Fibroblast of pulmonary artery (primary cell): ENCODE measurements around the gene GJB3.

Experiments used
- DNase-seq: peaks from one replicate; pipeline ENCODE4 v3.0.0-alpha.2; 2010; ENCODE audit warnings: low read depth
- H3K4me3 ChIP-seq: replicated peaks from 2 replicates; pipeline ENCODE4 v1.5.1; 2011; ENCODE audit warnings: low read depth, mild to moderate bottlenecking, control low read depth, low read length, moderate library complexity
- TF ChIP-seq, protein P1 (sequence below): IDR thresholded peaks from 2 replicates; pipeline ENCODE4 v1.5.1; 2011; ENCODE audit warnings: mild to moderate bottlenecking, control low read depth, low read length, inconsistent platforms; ENCODE audit errors: missing control alignments

Gene GJB3

DNA sequence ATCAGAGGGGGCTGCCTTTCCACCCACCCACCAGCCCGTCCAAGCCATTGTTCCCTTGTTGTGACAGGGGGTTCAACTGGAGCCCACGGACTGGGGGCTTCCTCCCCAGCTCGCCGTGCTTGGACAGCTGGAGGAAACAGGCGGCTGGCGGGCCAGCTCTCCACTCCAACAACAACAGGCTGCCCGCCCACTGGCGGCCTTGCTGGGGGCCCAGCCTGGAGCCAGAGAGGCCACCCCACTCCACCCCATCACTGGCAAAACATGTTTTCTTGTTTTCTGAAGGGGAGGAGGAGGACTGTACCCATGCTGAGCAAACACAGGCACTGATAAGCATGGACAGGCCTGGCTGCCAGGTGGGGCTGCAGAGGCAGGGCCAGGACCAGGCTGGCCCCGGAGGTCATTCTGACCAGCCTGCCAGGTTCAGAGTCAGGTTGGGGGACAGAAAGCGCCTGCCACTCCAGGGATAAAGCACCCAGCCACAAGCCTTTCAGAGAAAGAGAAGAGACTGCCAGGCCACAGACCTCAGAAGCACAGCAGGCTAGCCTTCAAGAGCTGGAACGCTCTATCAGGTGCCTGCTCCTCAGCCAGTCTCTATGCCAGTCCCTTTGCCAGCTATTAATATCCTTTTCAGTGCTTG is 44.6 kb downstream of the GJB3 start:
- H3K4me3 ChIP-seq: no peak overlapping the region
- TF ChIP-seq, protein P1, sequence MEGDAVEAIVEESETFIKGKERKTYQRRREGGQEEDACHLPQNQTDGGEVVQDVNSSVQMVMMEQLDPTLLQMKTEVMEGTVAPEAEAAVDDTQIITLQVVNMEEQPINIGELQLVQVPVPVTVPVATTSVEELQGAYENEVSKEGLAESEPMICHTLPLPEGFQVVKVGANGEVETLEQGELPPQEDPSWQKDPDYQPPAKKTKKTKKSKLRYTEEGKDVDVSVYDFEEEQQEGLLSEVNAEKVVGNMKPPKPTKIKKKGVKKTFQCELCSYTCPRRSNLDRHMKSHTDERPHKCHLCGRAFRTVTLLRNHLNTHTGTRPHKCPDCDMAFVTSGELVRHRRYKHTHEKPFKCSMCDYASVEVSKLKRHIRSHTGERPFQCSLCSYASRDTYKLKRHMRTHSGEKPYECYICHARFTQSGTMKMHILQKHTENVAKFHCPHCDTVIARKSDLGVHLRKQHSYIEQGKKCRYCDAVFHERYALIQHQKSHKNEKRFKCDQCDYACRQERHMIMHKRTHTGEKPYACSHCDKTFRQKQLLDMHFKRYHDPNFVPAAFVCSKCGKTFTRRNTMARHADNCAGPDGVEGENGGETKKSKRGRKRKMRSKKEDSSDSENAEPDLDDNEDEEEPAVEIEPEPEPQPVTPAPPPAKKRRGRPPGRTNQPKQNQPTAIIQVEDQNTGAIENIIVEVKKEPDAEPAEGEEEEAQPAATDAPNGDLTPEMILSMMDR: no peak
- DNase-seq: no peak

GRCh38 chr1:34827341-34827941 is 46.4 kb downstream of the GJB3 start:
- DNase-seq: no peak
- no peak overlapping the region for H3K4me3 ChIP-seq
- TF ChIP-seq, protein P1: no peak

DNA sequence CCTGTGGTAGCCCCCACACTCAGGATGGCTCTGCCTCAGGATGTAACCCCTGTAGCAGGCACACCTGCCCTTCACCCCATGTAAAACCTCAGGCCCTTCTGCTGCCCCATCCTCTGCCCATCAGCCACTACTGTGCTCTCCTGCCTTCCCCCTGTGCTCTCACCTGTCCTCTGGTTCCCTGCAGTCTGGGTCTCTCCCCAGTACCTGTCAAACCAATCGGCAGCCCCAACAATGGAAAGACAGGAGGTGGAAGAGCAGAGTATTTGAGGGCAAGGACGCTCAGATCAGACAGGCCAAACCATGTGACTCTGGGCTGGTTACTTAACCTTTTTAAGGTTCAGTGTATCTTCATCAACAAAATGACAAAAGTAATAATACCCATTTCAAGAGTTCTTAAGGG is 47.6 kb downstream of the GJB3 start:
- TF ChIP-seq, protein P1: no peak
- no peak for DNase-seq
- H3K4me3 ChIP-seq: no peak overlapping the region

DNA sequence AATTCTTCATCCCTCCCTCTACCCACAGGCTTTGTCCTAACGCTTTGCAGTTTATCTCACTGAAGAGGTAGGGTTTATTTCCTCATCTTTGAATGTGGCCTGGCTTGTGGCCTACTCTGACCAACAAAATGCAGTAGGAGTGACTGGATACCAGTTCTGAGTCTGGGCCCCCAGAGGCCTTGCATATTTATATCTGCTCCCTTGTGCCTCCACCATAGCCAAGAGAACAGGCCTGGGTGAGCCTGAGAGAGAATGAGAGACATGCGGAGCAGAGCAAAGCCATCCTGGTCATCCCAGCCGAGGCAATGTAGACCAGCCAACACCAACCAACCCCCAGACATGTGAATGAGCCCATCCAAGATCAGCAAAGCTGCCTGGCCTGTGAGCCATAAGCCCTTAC is 48.2 kb downstream of the GJB3 start:
- H3K4me3 ChIP-seq: no peak overlapping the region
- TF ChIP-seq, protein P1: no peak

DNA sequence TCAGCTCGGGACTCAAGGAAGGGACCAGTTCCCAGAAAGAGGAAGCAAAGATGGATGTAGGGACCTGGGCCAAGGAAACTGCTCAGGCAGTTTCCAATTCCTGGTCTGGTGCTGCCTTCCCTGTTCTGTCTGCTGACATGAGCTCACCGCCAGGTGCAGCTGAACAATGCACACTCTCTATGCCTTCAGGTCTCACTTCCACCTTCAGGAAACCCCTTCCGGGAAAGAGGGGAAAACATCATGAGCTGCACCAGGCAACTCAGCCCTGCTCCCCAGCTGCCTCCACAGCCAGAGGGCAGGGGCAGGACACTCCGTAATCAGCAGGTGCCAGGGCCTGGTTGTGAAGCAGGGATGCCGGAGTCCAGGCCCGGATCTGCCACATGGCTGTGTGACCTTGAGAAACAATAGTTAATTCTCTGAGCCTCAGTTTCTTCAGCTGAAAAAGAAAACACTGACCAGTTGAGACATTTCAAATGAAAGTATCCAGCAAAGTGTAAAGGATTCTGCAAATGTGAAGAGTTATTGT is 50.8 kb downstream of the GJB3 start:
- TF ChIP-seq, protein P1: no peak
- no peak for DNase-seq
- no peak overlapping the region for H3K4me3 ChIP-seq

More for the DNA sequence above, 48.2 kb downstream of the GJB3 start:
- peak; percentile 38 for DNase-seq

DNA sequence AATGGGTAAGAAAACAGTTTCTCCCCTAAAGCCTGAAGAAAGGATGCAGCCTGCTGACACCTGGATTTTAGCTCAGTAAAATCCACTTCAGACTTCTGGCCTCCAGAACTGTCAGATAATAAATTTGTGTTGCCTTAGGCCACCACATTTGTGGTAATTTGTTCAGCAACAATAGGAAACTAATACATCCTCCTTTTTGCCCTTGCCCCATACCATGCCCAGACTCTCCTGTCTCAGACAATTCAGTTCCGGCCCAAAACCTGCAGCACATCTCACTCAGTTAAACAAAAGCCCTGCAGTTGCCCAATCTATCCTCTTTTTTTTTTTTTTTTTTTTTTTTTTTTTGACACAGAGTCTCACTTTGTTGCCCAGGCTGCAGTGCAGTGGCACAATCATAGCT is 52.7 kb downstream of the GJB3 start:
- no peak for DNase-seq
- TF ChIP-seq, protein P1: no peak
- H3K4me3 ChIP-seq: no peak overlapping the region
